Measurements from ENCODE around the gene DCDC2.

DNA sequence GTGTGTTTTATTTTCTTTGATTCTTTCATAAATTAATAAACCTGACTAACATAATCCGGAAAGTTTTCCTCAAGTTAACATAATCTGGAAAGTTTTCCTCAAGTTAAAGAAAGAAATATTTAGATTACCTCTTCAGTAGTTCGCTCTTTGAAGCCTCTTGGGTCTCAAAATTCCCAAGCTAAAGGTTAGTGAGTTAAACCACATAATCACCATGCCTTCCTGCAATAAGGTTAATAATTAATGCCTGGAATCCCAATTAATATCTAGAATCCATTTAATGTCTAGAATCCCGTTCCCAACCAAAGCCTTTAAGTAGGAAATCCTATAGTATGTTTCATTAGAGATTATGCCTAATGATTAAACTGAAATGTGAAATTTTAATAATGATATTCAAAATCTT is 12.9 kb downstream of the DCDC2 start:
- TF ChIP-seq, protein P1, sequence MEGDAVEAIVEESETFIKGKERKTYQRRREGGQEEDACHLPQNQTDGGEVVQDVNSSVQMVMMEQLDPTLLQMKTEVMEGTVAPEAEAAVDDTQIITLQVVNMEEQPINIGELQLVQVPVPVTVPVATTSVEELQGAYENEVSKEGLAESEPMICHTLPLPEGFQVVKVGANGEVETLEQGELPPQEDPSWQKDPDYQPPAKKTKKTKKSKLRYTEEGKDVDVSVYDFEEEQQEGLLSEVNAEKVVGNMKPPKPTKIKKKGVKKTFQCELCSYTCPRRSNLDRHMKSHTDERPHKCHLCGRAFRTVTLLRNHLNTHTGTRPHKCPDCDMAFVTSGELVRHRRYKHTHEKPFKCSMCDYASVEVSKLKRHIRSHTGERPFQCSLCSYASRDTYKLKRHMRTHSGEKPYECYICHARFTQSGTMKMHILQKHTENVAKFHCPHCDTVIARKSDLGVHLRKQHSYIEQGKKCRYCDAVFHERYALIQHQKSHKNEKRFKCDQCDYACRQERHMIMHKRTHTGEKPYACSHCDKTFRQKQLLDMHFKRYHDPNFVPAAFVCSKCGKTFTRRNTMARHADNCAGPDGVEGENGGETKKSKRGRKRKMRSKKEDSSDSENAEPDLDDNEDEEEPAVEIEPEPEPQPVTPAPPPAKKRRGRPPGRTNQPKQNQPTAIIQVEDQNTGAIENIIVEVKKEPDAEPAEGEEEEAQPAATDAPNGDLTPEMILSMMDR (IDR thresholded peaks at IDR 0.05; ENCODE audit: insufficient read depth, low read depth, low read length), result no peak
- no peak for TF ChIP-seq EZH2 (IDR thresholded peaks at IDR 0.05; ENCODE audit: insufficient read depth, low read length)
